VCaP (cell line): ENCODE measurements around the gene CSRNP3.
A peak's percentile ranks its signal among the peaks of the same experiment; 100 is the strongest.

ENCODE experiments used
- H3K27ac ChIP-seq: fragments of 450-650 bp; 2 replicates; pipeline ENCODE4 v1.5.1; 2017
- CTCF ChIP-seq: fragments of 450-650 bp; conservative IDR thresholded peaks from 2 replicates; pipeline ENCODE4 v1.5.1; 2017; ENCODE audit warnings: mild to moderate bottlenecking, moderate library complexity

CSRNP3 gene

GRCh38 chr2:165693838-165694237 lies 224.3 kb downstream of the CSRNP3 start:
- H3K27ac ChIP-seq = no peak overlapping the region
- no peak for TF ChIP-seq CTCF

DNA sequence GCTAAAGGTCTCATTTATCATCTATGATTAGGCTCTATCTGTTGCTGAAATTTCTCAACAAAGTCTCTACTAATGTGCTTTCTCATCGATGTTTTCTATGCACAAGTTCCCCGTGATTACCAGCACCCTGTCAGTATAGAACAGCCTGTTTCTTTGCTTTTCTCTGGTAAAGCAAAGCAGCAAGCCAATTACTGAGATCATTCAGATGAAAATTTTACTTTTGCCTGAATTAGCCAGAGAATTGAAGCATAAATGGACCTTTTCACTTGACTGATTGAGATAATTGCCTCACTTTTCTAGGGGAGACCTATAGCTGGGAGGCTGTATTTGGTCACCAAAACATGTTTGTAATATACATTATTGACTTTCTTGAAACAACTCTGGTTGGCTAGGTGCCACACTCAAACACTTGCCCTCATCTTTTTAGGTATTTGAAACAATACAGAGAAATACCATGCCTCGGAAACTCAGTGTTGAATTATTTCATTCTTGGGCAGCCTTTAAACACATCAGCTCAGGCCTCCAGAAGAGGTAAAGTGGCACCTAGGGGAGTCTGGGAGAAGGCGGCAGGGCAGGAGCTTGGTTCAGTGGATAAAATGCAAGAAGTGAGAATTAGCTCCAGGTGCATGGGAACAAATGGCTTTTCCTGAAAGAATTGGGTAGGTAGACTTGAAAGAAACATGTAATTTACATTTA lies 228.4 kb downstream of the CSRNP3 start:
- H3K27ac ChIP-seq = no peak overlapping the region
- no peak for TF ChIP-seq CTCF

GRCh38 chr2:165698444-165698884 lies 229.0 kb downstream of the CSRNP3 start:
- peak; percentile 68 for TF ChIP-seq CTCF
- H3K27ac ChIP-seq = no peak overlapping the region

DNA sequence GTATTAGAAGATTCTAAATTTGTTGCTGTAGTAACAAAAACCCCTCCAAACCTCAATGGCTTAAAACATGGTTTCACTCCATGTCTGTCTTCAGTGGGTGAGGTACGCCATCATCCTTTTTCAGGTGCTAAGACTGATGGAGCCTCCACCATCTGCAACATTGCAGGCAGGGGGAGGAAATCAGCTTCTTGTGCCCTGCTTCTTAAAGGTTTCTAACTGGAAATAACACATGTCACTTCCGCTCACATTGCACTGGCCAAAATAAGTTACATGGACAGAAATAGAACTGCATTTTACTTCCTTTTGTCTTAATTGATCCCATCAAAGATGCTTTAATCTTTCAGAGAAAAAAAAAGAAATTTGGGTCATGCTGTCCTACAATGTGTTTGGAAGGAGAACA lies 230.4 kb downstream of the CSRNP3 start:
- no peak overlapping the region for H3K27ac ChIP-seq
- no peak for TF ChIP-seq CTCF

DNA sequence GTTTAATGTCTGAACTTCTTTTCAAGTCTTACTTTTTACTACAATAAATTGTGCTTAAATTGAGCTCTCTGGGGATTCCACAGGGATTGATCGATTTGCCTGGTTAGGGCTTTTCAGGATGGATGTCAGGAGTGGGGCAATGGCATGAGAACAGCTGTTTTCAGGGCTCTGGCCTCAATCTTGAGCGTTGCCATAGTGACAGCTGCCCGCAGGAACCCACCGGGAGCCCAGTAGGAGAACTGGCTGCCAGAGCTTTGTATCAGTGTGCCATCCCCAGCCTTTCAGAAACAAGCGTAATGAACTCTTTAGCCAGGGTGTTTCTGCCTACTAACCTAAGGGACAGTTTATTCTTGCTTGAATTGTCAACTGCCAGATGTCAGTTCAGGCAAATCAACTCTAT lies 231.0 kb downstream of the CSRNP3 start:
- no peak overlapping the region for H3K27ac ChIP-seq
- no peak for TF ChIP-seq CTCF

DNA sequence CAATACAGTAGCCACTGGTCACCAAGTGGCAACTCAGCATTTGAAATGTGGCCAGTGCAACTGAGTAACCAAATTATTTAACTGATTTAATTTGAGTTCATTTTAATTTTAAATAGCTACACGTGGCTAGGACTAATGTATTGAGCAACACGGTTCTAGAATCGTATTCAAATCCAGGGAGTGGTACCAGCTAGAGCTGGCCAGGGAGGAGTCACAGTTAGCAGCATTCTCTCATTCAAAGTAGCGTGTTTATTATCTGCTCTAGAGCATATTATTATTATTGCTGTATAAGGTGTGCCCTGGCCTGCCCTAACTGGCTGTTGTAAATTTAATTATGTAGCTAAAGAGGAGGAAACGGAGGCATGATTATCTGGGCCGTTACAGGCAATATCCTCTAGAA lies 231.6 kb downstream of the CSRNP3 start:
- no peak for TF ChIP-seq CTCF
- H3K27ac ChIP-seq = no peak overlapping the region

DNA sequence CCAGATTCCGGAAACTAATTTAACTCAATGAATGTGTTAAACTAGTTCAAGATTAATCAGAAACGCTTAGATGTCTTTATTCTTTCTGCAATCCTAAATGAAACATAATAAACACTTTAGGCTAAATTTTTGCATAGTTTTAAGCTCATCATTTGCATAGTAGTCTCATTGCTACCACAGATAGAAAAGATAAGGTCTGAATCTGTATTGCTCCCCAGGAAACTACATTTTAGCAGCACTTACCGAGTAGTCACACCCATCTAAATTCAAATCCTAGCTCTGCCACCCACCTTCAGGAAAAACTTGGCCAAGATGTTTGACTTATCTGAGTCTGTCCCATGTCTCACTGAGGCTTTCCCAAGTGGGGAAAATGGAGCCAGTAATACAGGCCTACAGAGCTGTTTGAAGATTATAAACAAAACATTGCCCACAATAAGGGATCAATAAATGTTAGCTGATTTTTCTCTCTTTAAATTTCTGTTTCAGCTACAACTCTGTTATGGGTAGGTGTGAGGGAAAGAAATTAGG lies 237.5 kb downstream of the CSRNP3 start:
- no peak for TF ChIP-seq CTCF
- no peak overlapping the region for H3K27ac ChIP-seq
